ENCODE results near the gene CORO7.
A peak's percentile ranks its signal among the peaks of the same experiment; 100 is the strongest.
"Not testable (repeated sequence)": the region's sequence is repeated elsewhere in the genome, so short reads cannot be mapped to it uniquely, and the experiment has no call there.

The CORO7 gene

GRCh38 chr16:4352843-4353242 is 63.6 kb downstream of the CORO7 start:
- DNase-seq (ENCODE audit: low read depth) = no peak

DNA sequence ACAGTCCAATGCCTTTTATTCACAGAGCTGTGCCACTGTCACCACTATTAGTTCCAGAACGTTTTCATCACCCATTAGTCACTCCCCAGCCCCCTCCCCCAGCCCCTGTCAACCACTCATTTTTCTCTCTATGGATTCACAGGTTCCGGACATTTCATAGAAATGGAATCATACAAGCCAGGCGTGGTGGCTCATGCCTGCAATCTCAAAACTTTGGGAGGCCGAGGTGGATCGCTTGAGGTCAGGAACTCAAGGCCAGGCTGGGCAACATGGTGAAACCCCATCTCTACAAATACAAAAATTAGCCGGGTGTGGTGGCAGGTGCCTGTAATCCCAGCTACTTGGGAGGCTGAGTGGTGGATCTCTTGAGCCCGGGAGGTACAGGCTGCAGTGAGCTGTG is 64.5 kb downstream of the CORO7 start:
- DNase-seq (ENCODE audit: low read depth) = no peak

GRCh38 chr16:4350787-4351659 is 65.4 kb downstream of the CORO7 start, which contains the start of gene PAM16:
Gene PAM16 (minus strand): TSS chr16:4351321. CDS start chr16:4351234, 87 bp downstream.
- DNase-seq (ENCODE audit: low read depth) = peak; percentile 97

DNA sequence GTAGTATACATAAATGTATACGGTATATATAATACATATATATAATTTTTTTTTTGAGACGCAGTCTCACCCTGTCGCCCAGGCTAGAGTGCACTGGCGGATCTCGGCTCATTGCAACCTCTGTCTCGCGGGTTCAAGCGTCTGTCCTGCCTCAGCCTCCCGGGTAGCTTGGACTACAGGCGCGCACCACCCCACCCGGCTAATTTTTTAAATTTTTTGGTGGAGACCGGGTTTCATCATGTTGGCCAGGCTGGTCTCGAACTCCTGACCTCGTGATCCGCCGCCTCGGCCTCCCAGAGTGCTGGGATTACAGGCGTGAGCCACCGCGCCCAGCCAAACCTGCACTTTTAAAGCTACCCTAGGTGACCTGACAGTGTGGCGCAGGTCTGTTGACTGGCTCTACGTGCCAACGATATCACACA is 66.0 kb downstream of the CORO7 start:
- no peak for DNase-seq (ENCODE audit: low read depth)

- no peak for DNase-seq (ENCODE audit: low read depth)
Measured at GRCh38 chr16:4349332-4349731, 67.1 kb downstream of the CORO7 start.

DNA sequence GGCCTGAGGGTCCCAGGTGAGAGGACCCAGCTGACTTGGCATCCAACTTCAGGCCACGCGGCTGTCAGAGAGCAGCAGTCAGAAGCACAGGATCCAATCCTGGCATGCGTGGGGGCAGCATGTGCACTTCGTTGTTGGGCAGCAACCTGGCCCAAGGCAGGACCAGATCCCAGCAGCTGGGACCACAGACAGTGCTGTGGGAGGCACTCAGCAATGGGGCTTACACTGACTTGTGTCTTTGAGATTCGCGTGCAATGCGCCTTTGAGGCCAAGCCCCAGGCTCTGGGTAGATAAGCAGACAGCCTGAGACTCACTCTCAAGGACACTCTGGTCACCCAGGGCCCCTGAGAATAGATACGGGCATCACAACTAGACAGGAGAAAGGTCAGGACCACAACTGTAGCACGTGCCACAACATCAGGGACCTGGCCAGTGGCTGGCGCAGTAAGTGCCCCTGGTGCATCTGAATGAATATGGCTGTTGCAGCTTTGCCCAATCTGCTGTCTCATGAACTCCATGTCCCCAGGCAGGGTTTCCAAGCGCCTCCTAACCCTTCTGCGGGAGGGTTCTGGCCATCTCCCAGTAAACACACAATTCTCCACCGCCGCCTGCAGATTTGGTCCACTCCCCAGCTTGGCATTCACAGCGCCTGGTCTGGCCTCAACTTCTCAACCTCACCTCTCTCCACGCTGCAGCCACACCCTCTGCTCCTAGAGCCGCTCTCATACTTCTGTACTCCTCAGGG is 68.5 kb downstream of the CORO7 start:
- no peak for DNase-seq (ENCODE audit: low read depth)

GRCh38 chr16:4347010-4347409 is 69.4 kb downstream of the CORO7 start:
- no peak for DNase-seq (ENCODE audit: low read depth)

- DNase-seq (ENCODE audit: low read depth) = no peak
Measured at GRCh38 chr16:4345836-4346781, 70.3 kb downstream of the CORO7 start.

GRCh38 chr16:4344983-4345835 is 71.2 kb downstream of the CORO7 start:
- no peak for DNase-seq (ENCODE audit: low read depth)

DNA sequence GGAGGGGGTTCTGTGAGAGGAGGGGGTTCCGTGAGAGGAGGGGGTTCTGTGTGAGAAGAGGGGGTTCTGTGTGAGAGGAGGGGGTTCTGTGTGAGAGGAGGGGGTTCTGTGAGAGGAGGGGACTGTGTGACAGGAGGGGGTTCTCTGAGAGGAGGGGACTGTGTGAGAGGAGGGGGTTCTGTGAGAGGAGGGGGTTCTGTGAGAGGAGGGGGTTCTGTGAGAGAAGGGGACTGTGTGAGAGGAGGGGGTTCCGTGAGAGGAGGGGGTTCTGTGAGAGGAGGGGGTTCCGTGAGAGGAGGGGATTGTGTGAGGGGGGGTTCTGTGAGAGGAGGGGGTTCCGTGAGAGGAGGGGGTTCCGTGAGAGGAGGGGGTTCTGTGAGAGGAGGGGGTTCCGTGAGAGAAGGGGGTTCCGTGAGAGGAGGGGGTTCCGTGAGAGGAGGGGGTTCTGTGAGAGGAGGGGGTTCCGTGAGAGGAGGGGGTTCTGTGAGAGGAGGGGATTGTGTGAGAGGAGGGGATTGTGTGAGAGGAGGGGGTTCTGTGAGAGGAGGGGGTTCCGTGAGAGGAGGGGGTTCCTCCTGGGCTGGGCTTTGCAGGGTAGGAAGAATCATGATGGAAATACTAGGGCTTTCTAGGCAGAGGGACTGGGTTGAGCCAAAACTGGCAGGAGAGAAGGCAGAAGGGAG is 72.0 kb downstream of the CORO7 start:
- not testable (repeated sequence) for DNase-seq (ENCODE audit: low read depth)

DNA sequence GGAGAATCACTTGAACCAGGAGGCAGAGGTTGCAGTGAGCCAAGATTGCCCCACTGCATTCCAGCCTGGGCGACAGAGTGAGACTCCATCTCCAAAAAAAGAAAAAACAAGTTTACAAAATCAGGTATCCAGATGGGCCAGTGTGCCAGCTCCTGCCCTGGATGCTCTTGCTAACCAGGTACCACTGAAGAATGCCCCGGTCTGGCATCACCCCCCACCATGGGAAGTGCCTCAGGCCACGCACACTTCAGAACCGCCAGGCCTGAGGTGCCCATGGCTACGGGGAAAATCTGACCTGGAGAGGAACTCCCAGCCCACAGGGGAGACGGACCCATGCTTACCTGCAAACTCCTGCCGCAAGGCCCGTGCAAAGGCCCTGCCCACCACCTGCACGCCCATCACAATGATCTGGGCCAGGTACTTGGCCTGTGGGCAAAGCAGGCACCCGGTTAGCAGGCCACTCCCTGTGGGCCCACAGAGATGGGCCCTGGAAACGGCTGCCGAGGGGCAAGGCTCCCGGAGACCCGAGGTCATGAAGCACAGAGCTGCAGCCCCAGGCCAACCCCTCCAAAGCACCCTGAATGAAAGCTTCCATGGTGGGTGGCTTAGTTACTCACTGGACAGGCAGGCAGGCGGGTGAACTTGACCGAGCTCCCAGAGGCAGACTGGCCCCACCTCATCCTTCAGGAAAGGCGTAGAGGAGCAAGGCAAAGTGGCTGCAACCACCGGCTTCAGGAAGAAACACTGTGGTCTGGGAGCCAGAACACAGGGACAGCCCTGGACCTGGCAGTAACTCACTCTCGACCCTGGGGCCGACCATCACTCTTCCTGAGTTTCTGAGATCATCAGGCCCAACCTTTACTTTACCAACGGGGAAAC is 73.3 kb downstream of the CORO7 start:
- DNase-seq (ENCODE audit: low read depth) = no peak

DNA sequence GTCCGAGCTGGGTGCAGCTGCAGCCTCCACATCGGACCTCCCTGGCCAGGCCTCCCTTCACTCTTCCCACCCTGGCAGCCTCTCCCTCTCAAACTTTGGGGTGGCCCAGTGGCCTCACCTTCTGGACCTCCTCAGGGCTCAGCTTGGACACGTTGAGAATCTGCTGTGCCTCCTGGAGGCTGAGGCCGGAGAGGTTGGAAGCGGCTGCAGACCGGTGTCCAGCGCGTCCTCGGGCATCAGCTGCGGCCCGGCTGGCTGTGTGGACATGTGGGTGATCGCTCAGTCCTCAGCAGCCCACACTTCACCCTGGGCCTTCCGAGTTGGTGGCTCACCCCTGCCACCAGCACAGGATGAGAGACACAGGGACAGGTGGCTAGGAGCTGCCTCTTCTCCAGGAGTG is 75.1 kb downstream of the CORO7 start:
- DNase-seq (ENCODE audit: low read depth) = no peak

DNA sequence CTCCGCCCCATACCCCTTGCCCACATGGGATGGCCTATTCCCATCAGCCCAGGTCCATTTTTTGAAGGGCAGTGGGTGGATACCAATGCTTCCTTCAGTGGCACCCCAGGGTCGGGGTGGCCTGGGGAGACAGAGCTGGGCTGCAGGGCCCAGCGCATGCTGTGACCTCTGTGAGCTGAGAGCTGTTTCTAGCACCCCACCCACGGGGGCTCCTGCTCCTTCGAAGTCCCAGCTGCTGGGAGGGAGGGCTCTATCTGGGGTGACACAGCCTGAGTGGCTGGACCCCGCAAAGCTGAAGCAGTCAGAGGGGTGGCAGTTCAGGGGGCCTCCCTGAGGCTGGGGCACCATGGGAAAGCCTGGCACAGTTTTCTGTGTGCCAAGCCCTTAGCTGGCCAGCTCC is 76.0 kb downstream of the CORO7 start:
- DNase-seq (ENCODE audit: low read depth) = no peak

DNA sequence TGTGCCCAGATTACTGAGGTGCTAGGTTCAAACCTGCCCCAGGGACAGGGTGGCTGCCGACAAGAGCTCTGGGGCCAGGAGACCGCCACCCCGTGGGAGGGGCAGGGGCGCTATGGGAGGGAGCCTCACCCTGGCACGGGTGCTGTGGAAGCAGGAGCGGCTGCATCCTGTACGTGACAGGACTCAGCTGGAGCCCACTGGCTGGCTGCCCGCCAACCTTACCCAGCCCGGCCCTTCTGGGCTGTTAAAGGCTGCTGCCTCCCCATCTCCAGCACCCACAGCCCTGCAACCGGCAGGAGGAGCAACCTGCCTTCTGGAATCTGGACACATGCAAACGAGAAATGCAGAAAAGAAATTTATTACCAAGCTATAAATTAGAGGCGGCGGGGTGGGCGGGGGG is 76.5 kb downstream of the CORO7 start:
- DNase-seq (ENCODE audit: low read depth) = no peak

DNA sequence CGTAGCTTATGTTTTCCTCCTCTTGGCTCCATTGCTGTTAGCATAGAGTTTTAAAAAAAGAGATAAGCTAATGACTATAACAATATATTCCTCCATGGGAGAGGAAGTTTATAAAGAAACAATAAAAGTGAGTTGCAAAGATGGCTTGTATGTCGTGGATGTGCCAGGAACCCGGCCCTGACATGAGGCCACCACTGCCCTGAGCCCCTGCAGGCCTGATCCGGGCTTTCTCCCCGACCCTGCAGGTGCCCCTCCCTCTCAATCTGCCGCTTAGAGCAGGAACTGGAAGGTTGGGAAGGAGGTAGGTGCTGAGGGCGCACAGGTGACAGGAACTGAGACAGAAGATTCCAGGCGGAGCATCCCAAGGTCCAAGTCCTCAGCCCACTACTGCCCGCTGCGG is 76.9 kb downstream of the CORO7 start:
- no peak for DNase-seq (ENCODE audit: low read depth)

DNA sequence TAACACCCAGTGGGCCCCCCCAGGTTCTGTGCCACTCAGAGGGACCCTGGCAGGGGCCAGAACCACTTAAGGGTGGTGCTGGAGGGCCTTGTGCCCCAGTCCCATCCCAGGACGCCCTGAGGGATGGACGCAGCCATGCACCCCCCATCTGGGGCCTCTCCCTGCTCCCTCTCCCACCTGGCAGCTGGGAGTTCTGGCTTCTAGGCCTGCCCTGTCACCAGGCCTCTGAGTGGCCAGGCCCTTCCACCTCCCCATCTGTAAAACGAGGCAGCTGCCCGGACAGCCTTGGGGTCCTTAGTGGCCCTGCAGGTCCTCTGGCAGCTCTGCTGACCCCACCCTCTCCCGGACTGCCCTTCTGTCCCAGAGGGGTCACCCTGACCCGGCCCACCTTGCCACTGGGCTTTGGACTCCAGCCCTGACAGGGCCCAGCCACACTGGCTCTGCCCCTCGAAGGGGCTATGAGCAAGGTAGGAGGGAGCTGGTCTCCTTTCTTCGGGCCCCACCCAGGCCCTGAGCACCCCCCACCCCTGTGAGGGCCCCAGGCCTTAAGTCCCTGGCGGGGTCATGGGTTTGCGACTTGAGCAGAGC is 77.6 kb downstream of the CORO7 start:
- no peak for DNase-seq (ENCODE audit: low read depth)

GRCh38 chr16:4338125-4338582 is 78.2 kb downstream of the CORO7 start:
- no peak for DNase-seq (ENCODE audit: low read depth)

DNA sequence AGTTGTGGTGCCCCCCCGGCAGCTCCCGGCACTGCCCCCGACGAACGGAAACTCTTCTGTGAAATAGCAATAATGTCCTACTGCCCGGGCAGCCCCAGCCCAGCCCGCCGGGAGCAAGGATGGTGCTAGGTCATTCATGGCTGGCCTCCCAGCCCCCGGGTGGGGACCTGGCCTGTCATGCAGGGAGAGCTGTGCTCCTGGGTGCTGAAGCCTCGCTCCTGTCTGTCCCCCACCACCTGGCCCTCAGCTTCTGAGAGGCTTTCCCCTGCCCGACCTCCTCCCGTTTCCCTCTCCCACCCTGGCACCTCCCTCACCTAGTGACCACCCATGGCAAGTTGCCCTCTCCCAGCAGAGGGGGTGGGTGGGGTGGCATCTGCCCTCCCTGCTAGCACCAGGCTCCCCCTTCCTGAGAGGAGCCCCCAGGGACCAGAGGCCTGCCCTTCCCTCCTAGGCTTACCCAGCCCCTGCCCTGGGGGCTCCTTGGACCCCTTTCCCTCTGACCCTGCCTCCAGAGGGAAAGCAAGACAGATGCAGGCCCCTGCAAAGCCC is 78.8 kb downstream of the CORO7 start:
- no peak for DNase-seq (ENCODE audit: low read depth)
